SK-N-SH treated with all-trans-retinoic acid at 6 μM for 48 hours (cell line): ENCODE data around the gene TMEM39A.

Experiments used
- ATAC-seq: fragments of 200-7000 bp; cut with Tn5 transposase; 3 replicates; pipeline ENCODE4 v1.9.1; 2020; ENCODE audit warnings: mild to moderate bottlenecking, moderate library complexity
- ARNTL ChIP-seq: fragments of 450-650 bp; formaldehyde crosslinking; IDR thresholded peaks from 2 replicates; pipeline ENCODE4 v1.5.0; 2020; ENCODE audit warnings: low read depth, mild to moderate bottlenecking, moderate library complexity, borderline replicate concordance
- BACH2 ChIP-seq: fragments of 250-450 bp; sonication (Bioruptor Pico); IDR thresholded peaks from 2 replicates; pipeline ENCODE4 v1.9.0; 2021; ENCODE audit warnings: mild to moderate bottlenecking, borderline replicate concordance
- CREB5 ChIP-seq: fragments of 250-450 bp; sonication (Bioruptor Pico); IDR thresholded peaks from 2 replicates; pipeline ENCODE4 v1.5.1; 2020; ENCODE audit warnings: low read depth, mild to moderate bottlenecking, moderate library complexity
- CSDC2 ChIP-seq: fragments of 250-450 bp; sonication (Bioruptor Pico); IDR thresholded peaks from 2 replicates; pipeline ENCODE4 v1.5.0; 2020; ENCODE audit warnings: mild to moderate bottlenecking, moderate library complexity
- CSRNP3 ChIP-seq: fragments of 250-450 bp; sonication (Bioruptor Pico); IDR thresholded peaks from 2 replicates; pipeline ENCODE4 v1.5.1; 2021; ENCODE audit warnings: mild to moderate bottlenecking, moderate library complexity
- ESRRG ChIP-seq: fragments of 250-450 bp; sonication (Bioruptor Pico); IDR thresholded peaks from 2 replicates; pipeline ENCODE4 v1.6.1; 2021; ENCODE audit warnings: mild to moderate bottlenecking
- ISL1 ChIP-seq: fragments of 250-450 bp; sonication (Bioruptor Pico); IDR thresholded peaks from 2 replicates; pipeline ENCODE4 v2.1.2; 2022; ENCODE audit warnings: mild to moderate bottlenecking, moderate library complexity
- OSR1 ChIP-seq: fragments of 250-450 bp; sonication (Bioruptor Pico); IDR thresholded peaks from 2 replicates; pipeline ENCODE4 v1.8.0; 2022; ENCODE audit warnings: moderate library complexity, mild to moderate bottlenecking, inconsistent platforms
- PATZ1 ChIP-seq: fragments of 250-450 bp; sonication (Bioruptor Pico); IDR thresholded peaks from 2 replicates; pipeline ENCODE4 v1.8.0; 2020; ENCODE audit warnings: mild to moderate bottlenecking, moderate library complexity, borderline replicate concordance
- POU6F1 ChIP-seq: fragments of 250-450 bp; sonication (Bioruptor Pico); IDR thresholded peaks from 2 replicates; pipeline ENCODE4 v1.8.0; 2021; ENCODE audit warnings: low read depth, mild to moderate bottlenecking, moderate library complexity, borderline replicate concordance
- PPARA ChIP-seq: fragments of 250-450 bp; sonication (Bioruptor Pico); IDR thresholded peaks from 2 replicates; pipeline ENCODE4 v1.5.0; 2020; ENCODE audit warnings: mild to moderate bottlenecking, borderline replicate concordance
- RARB ChIP-seq: fragments of 250-450 bp; sonication (Bioruptor Pico); IDR thresholded peaks from 2 replicates; pipeline ENCODE4 v1.8.0; 2021; ENCODE audit warnings: mild to moderate bottlenecking, moderate library complexity
- SNAI2 ChIP-seq: fragments of 250-450 bp; sonication (Bioruptor Pico); IDR thresholded peaks from 2 replicates; pipeline ENCODE4 v1.5.0; 2020; ENCODE audit warnings: mild to moderate bottlenecking, moderate library complexity
- TCF4 ChIP-seq: fragments of 250-450 bp; sonication (Bioruptor Pico); IDR thresholded peaks from 2 replicates; pipeline ENCODE4 v1.8.0; 2021; ENCODE audit warnings: mild to moderate bottlenecking, moderate library complexity, borderline replicate concordance
- TOX ChIP-seq: fragments of 250-450 bp; sonication (Bioruptor Pico); IDR thresholded peaks from 2 replicates; pipeline ENCODE4 v1.8.0; 2021; ENCODE audit warnings: mild to moderate bottlenecking, moderate library complexity, borderline replicate concordance
- TSHZ2 ChIP-seq: fragments of 250-450 bp; sonication (Bioruptor Pico); IDR thresholded peaks from 2 replicates; pipeline ENCODE4 v1.5.0; 2020; ENCODE audit warnings: mild to moderate bottlenecking, moderate library complexity
- ZC3H10 ChIP-seq: fragments of 250-450 bp; sonication (Bioruptor Pico); IDR thresholded peaks from 2 replicates; pipeline ENCODE4 v1.5.1; 2021; ENCODE audit warnings: mild to moderate bottlenecking, moderate library complexity
- ZFP3 ChIP-seq: fragments of 250-450 bp; sonication (Bioruptor Pico); IDR thresholded peaks from 2 replicates; pipeline ENCODE4 v1.5.0; 2020; ENCODE audit warnings: mild to moderate bottlenecking, moderate library complexity
- ZFP30 ChIP-seq: fragments of 450-650 bp; formaldehyde crosslinking; IDR thresholded peaks from 2 replicates; pipeline ENCODE4 v1.5.0; 2022; ENCODE audit warnings: mild to moderate bottlenecking, moderate library complexity
- ZNF565 ChIP-seq: fragments of 450-650 bp; formaldehyde crosslinking; conservative IDR thresholded peaks from 2 replicates; pipeline ENCODE4 v1.5.0; 2020; ENCODE audit warnings: low read depth, mild to moderate bottlenecking, moderate library complexity
- ZNF70 ChIP-seq: fragments of 450-650 bp; formaldehyde crosslinking; IDR thresholded peaks from 2 replicates; pipeline ENCODE4 v1.5.0; 2020; ENCODE audit warnings: mild to moderate bottlenecking, moderate library complexity
- ZNF8 ChIP-seq: fragments of 450-650 bp; formaldehyde crosslinking; IDR thresholded peaks from 2 replicates; pipeline ENCODE4 v1.5.0; 2020; ENCODE audit warnings: mild to moderate bottlenecking, moderate library complexity

The TMEM39A gene

GRCh38 chr3:119434703-119435102 lies 28.7 kb downstream of the TMEM39A start:
- no peak; the same call in 2 of the 3 replicates for ATAC-seq
- TF ChIP-seq TSHZ2 (CRISPR knock-in tag) (peak; percentile 75; the same call in 1 of the 2 replicates), PPARA (CRISPR knock-in tag) (no peak), BACH2 (CRISPR knock-in tag) (no peak), TCF4 (CRISPR knock-in tag) (peak; percentile 94), TOX (no peak), RARB (CRISPR knock-in tag) (no peak), ZNF565 (CRISPR knock-in tag) (no peak)

GRCh38 chr3:119433613-119434325 lies 29.6 kb downstream of the TMEM39A start:
- TF ChIP-seq ZFP30 (CRISPR knock-in tag) = no peak
- TF ChIP-seq TCF4 (CRISPR knock-in tag) = no peak
- TF ChIP-seq ZC3H10 (CRISPR knock-in tag) = no peak
- no peak for TF ChIP-seq ZFP3
- TF ChIP-seq ZNF8 (CRISPR knock-in tag) = no peak
- TF ChIP-seq CSRNP3 (CRISPR knock-in tag) = no peak
- TF ChIP-seq TOX = no peak
- TF ChIP-seq POU6F1 = no peak
- no peak for TF ChIP-seq PATZ1
- no peak for TF ChIP-seq BACH2 (CRISPR knock-in tag)
- no peak for TF ChIP-seq RARB (CRISPR knock-in tag)
- TF ChIP-seq CSDC2 = no peak
- no peak for TF ChIP-seq CREB5 (CRISPR knock-in tag)
- no peak for TF ChIP-seq SNAI2 (CRISPR knock-in tag)
- no peak for TF ChIP-seq PPARA (CRISPR knock-in tag)
- TF ChIP-seq ZNF565 (CRISPR knock-in tag) = no peak
- no peak for ATAC-seq

- ATAC-seq = no peak
- TF ChIP-seq ESRRG = no peak
- TF ChIP-seq ARNTL (CRISPR knock-in tag) = no peak
- no peak for TF ChIP-seq BACH2 (CRISPR knock-in tag)
- no peak for TF ChIP-seq SNAI2 (CRISPR knock-in tag)
- TF ChIP-seq ZNF565 (CRISPR knock-in tag) = no peak
- TF ChIP-seq ISL1 (CRISPR knock-in tag) = no peak
- TF ChIP-seq TSHZ2 (CRISPR knock-in tag) = no peak
- no peak for TF ChIP-seq ZNF70 (CRISPR knock-in tag)
- TF ChIP-seq ZFP30 (CRISPR knock-in tag) = no peak
- no peak for TF ChIP-seq POU6F1
- no peak for TF ChIP-seq ZNF8 (CRISPR knock-in tag)
- TF ChIP-seq OSR1 (CRISPR knock-in tag) = no peak
- TF ChIP-seq CSDC2 = no peak
- no peak for TF ChIP-seq TCF4 (CRISPR knock-in tag)
These were observed 34.9 kb downstream of the TMEM39A start for GRCh38 chr3:119428538-119428937.
